GM18870 (cell line): ENCODE data around the gene FBXW10.
"Not testable (repeated sequence)": the region's sequence is repeated elsewhere in the genome, so short reads cannot be mapped to it uniquely, and the experiment has no call there.

ENCODE experiments used
- ATAC-seq: cut with Tn5 transposase; IDR thresholded peaks from one replicate; pipeline ENCODE4 v1.9.1; 2021; ENCODE audit warnings: moderate library complexity; ENCODE audit not compliant: unreplicated experiment

The FBXW10 gene

GRCh38 chr17:18821430-18821829 lies 77.6 kb downstream of the FBXW10 start:
- ATAC-seq = not testable (repeated sequence)

DNA sequence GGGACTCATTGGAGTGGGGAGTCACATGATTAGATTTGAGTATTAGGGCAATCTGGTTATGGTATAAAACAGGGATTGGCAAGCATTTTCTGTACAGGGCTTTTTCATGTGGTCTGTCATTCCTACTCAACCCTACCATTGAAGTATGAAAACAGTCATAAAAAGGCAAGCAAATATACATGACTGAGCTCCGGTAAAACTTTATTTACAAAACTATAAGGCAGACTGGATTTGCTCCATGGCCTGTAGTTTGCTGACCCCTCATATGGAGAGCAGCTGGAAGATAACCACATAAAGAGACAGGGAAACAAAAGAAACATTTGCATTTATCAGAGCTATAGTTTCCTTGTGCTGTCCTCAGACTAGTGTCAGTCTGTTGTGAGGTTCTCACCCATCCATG lies 83.8 kb downstream of the FBXW10 start:
- not testable (repeated sequence) for ATAC-seq
